Stimulated activated CD4-positive, alpha-beta T cell treated with anti-CD3 and anti-CD28 coated beads, Interleukin-15, amount 100 ng/mL, for 24 hours (primary cell): ENCODE measurements around the gene TRPM2.
A peak's percentile ranks its signal among the peaks of the same experiment; 100 is the strongest.

Source experiments
- DNase-seq: peaks from one replicate; pipeline ENCODE4 v3.0.0-alpha.2; 2020

Gene TRPM2

GRCh38 chr21:44471341-44471740 is 117.9 kb downstream of the TRPM2 start:
- DNase-seq: no peak

DNA sequence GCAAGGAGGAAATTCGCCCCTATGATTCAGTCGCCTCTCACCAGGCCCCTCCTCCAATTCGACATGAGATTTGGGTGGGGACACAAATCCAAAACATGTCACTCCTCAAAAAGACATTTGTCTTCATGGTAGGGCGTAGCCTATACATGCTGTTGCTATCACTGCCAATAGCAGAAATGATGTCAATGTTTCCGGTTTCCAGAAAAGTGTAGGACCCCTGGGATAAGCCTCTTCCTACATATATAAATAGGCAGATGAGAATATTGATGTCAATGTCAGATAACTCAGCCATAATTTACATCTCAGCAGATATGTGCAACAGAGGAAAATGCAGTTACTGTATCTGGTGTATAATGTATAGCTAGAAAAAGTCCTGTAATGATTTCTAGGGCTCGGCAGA is 118.6 kb downstream of the TRPM2 start:
- DNase-seq: no peak

GRCh38 chr21:44473915-44474555 is 120.6 kb downstream of the TRPM2 start:
- DNase-seq: no peak

DNA sequence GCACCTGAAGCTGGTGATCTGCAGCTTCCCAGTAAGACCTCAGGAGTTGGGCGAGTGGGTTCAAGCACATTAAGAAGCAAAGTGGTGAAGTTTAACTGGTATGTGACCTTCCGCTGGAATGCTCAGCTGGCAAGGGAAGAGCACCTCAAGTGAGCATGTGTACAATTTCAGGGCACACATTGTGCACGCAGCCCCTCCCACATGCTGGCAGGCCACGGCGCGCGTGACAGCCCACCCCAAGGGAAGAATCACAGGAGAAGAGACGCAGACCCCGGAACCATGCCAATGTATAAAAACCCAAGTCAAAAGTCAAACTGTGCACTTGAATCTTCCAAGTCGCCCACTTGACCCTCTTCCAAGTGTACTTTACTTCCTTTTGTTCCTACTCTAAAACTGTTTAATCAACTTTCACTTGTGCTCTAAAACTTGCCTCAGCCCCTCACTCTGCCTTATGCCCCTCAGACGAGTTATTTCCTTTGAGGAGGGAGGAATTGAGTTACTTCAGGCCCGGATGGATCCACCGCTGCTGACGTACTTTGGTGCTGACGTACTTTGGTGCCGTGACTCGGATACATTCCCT is 121.9 kb downstream of the TRPM2 start:
- no peak for DNase-seq

DNA sequence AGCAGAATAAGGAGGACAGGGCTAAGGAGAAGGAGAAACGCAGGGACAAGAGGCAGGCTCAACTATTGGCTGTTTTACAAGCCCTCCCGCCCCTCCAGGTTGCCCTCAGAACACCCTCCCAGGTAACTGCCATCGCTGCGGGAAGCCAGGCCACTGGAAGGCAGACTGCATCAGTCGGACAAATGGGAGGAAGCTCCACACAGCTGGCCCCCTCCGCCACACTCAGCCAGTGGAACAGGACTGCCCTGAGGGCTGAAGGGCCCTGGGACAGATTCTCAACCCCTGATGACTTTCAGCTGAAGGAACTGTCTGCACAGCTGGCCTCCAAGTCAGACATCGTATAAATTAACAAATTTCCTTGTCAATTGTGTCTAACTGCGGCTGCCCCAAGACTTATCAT is 123.7 kb downstream of the TRPM2 start:
- DNase-seq: no peak

- no peak for DNase-seq
Observed at GRCh38 chr21:44477712-44478111, 124.3 kb downstream of the TRPM2 start.

- DNase-seq: no peak
Observed at GRCh38 chr21:44478124-44478800, 124.8 kb downstream of the TRPM2 start.

DNA sequence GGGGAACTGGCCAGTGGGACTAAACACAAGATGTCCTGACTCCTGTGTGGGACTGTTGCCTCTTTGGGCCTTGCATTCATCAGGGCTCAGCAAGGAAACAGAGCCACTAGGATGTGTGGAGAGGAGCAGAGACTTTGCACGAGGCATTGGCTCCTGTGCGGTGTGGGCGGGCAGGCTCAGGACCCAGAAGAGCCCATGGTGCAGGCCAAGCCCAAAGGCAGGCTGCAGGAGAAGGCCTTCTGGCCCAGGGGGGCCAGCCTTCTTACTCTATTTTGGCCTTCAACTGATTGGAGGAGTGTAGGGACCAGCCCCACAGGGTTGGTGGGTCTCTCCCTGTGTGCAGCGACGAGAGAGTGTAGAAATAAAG is 125.4 kb downstream of the TRPM2 start:
- DNase-seq: no peak

- DNase-seq: peak; percentile 56
Observed at GRCh38 chr21:44479556-44480199, 126.3 kb downstream of the TRPM2 start.

- DNase-seq: no peak
Observed at GRCh38 chr21:44480200-44481053, 127.0 kb downstream of the TRPM2 start.

- DNase-seq: no peak
Observed at GRCh38 chr21:44482581-44483287, 129.3 kb downstream of the TRPM2 start.

DNA sequence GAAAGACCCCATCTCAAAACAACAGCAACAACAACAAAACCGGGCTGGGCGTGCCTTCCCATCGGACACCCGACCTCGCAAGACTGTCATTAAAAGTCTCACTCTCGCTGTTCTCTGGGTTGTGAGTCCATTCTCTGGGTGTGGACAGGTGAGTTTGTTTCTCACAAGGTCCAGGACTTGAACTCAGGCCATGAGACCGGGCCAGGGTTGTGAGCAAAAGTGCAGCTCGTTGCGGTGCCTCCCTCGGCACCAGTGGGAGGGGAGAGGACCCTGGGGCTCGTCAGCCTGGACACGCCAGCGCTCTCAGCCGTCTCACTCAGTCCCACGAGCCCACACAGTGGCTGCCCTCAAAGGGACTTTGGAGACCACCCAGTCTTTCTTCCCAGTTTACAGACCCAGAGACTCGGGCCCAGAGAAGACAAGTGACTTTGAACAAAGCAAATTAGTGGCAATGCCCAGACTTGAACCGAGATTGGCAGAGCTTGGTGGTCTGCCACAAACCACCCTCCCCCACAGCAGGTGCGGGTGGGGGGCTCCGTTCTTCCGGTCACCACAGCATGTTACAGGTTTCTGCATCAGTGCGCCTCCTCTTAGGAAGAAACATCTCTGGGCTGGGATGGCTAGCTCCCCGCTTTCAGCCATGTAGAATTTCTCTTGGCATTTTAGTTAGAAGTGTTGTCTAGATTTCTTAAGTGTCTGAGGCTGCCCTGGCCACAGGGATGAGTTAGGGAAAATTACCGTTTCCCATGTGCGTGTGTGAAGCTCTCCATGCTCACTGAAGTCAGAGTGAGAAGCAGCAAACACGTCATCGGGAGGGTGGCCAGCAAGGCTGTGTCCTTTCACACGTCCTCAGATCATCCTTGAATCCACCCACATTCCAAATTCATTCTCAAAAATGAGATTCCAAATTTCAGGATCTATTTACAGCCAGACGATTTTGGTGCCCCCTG is 130.1 kb downstream of the TRPM2 start:
- DNase-seq: no peak

GRCh38 chr21:44484498-44485253 is 131.3 kb downstream of the TRPM2 start:
- no peak for DNase-seq

GRCh38 chr21:44485254-44485793 is 131.9 kb downstream of the TRPM2 start:
- DNase-seq: peak; percentile 66

DNA sequence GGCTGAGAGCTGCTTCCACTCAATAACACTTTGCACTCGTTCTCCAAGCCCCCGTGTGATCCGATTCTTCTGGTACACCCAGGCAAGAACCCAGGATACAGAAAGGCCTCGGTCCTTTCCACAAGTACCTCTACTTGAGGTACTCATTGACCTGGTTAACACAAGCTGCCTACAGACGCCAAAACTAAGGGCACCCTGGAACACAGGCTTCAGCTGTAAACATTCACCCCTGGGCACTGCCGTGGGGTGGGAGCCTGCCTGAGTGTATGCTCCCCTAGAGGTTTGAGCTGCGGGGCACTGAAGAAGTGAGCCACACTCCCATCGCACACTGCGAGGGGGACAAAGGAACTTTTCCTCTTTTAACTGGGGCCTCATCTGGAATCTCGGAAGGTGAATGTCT is 132.4 kb downstream of the TRPM2 start:
- DNase-seq: no peak

- DNase-seq: no peak
Observed at GRCh38 chr21:44486302-44486701, 132.9 kb downstream of the TRPM2 start.

- peak; percentile 69 for DNase-seq
Observed at GRCh38 chr21:44487831-44488230, 134.4 kb downstream of the TRPM2 start.

DNA sequence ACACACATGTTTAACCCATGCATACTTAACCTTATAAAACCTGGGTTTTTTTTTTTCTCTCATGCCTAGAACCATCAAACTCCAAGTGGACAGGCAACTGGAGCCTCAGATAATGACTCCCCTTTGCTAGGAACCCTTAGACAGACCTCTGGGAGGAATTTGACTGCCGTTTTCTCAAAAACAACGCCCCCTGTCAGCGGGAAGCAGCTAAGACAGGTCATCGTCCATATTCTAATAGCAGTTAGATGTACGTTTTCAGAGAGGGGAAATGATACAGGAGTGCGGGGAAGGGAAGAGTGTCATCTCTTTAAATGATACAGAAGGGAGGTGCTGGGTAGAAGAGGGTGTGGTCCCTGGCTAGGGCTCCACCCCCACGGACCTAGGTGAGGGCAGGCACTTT is 136.5 kb downstream of the TRPM2 start:
- no peak for DNase-seq

DNA sequence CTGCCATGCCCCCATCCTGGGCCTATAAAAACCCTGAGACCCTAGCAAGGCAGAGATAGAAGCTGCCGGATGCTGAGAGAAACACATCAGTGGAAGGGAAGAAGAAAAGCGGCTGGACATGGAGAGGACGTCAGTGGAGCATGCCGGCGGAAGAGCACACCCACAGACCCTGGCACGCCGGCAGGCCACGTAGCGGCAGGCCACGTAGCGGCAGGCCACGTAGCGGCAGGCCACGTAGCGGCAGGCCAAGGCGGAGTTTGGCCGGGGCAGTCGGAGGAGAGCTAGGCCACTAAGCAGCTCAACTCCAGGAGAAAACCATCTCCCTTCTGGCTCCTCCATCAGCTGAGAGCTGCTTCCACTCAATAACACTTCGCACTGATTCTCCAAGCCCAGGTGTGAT is 137.0 kb downstream of the TRPM2 start:
- DNase-seq: no peak

GRCh38 chr21:44490816-44491215 is 137.4 kb downstream of the TRPM2 start:
- no peak for DNase-seq
